ENCODE data around the gene PIR.

PIR gene

GRCh38 chrX:15384304-15384703 is 108.8 kb downstream of the PIR start, which contains the start of gene VEGFD:
Gene VEGFD (minus strand): TSS chrX:15384413. CDS start chrX:15383946, 467 bp downstream.
- H3K36me3 Mint-ChIP-seq, result no peaks in the 10 kb centered on the region
- no peak for ATAC-seq (replicated peaks)
- no peaks in the 10 kb centered on the region for H3K4me1 Mint-ChIP-seq
- no peak within 1 kb of the TSS for H3K4me3 Mint-ChIP-seq
- no peak within 1 kb of the TSS for H3K27ac Mint-ChIP-seq
- H3K9me3 Mint-ChIP-seq, result no peaks in the 10 kb centered on the region
- peaks cover 0 to 27% of the 10 kb centered on the region in 2 donors for H3K27me3 Mint-ChIP-seq
- no peak for DNase-seq

DNA sequence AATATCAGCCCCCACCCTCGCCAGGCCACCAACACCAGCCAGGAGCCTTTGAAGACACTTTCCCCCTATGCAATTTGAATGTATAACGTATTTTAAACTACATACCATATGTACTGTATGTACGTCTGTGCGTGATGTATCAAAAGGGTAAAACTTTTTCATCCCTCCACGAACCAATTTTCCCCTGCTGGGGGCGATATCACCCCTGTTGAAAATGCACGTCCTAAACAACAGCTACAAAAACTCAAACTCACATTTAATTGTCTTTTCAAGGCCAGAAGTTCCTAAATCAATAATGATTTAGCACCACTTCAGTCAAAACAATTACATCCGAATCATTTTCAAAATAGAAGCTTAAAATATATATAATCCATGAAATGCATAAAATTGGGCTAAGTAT is 110.3 kb downstream of the PIR start:
- Mint-ChIP-seq H3K27ac (no peak overlapping the region), H3K4me1 (no peaks in the 10 kb centered on the region), H3K36me3 (no peaks in the 10 kb centered on the region), H3K4me3 (no peak overlapping the region), H3K27me3 (peaks cover 0 to 33% of the 10 kb centered on the region in 2 donors), H3K9me3 (no peaks in the 10 kb centered on the region)
- DNase-seq (no peak), ATAC-seq (replicated peaks) (no peak)

- no peaks in the 10 kb centered on the region for H3K9me3 Mint-ChIP-seq
- peaks cover 0 to 41% of the 10 kb centered on the region in 2 donors for H3K27me3 Mint-ChIP-seq
- H3K4me1 Mint-ChIP-seq, result no peaks in the 10 kb centered on the region
- H3K27ac Mint-ChIP-seq, result no peak overlapping the region
- H3K4me3 Mint-ChIP-seq, result no peak overlapping the region
- no peak for ATAC-seq (replicated peaks)
- no peaks in the 10 kb centered on the region for H3K36me3 Mint-ChIP-seq
- no peak for DNase-seq
These were observed 116.2 kb downstream of the PIR start for GRCh38 chrX:15376956-15377355.

GRCh38 chrX:15373976-15374375 is 119.2 kb downstream of the PIR start:
- peaks cover 5 to 33% of the 10 kb centered on the region in 2 donors for H3K27me3 Mint-ChIP-seq
- no peak for ATAC-seq (replicated peaks)
- no peak overlapping the region for H3K4me3 Mint-ChIP-seq
- no peaks in the 10 kb centered on the region for H3K36me3 Mint-ChIP-seq
- no peaks in the 10 kb centered on the region for H3K4me1 Mint-ChIP-seq
- no peak overlapping the region for H3K27ac Mint-ChIP-seq
- H3K9me3 Mint-ChIP-seq, result no peaks in the 10 kb centered on the region
- DNase-seq, result no peak

GRCh38 chrX:15366506-15367352 is 126.4 kb downstream of the PIR start:
- Mint-ChIP-seq H3K27ac (no peak overlapping the region), H3K4me1 (no peaks in the 10 kb centered on the region), H3K4me3 (no peak overlapping the region), H3K27me3 (peaks cover 21 to 31% of the 10 kb centered on the region in 2 donors), H3K9me3 (no peaks in the 10 kb centered on the region), H3K36me3 (no peaks in the 10 kb centered on the region)
- no peak for ATAC-seq (replicated peaks)
- DNase-seq, result no peak

GRCh38 chrX:15359701-15360100 is 133.4 kb downstream of the PIR start:
- no peak overlapping the region for H3K4me3 Mint-ChIP-seq
- H3K9me3 Mint-ChIP-seq, result no peaks in the 10 kb centered on the region
- ATAC-seq (replicated peaks) (no peak), DNase-seq (no peak)
- H3K36me3 Mint-ChIP-seq, result no peaks in the 10 kb centered on the region
- no peaks in the 10 kb centered on the region for H3K4me1 Mint-ChIP-seq
- H3K27ac Mint-ChIP-seq, result no peak overlapping the region
- peaks cover 0 to 14% of the 10 kb centered on the region in 2 donors for H3K27me3 Mint-ChIP-seq

GRCh38 chrX:15358533-15358932 is 134.6 kb downstream of the PIR start:
- H3K9me3 Mint-ChIP-seq, result no peaks in the 10 kb centered on the region
- H3K4me3 Mint-ChIP-seq, result no peak overlapping the region
- H3K27me3 Mint-ChIP-seq, result peaks cover 0 to 10% of the 10 kb centered on the region in 2 donors
- H3K4me1 Mint-ChIP-seq, result no peaks in the 10 kb centered on the region
- DNase-seq, result no peak
- H3K27ac Mint-ChIP-seq, result no peak overlapping the region
- ATAC-seq (replicated peaks), result peak in 1 of 2 donors; percentile 31
- no peaks in the 10 kb centered on the region for H3K36me3 Mint-ChIP-seq

- DNase-seq (no peak), ATAC-seq (replicated peaks) (no peak)
- Mint-ChIP-seq H3K27me3 (peaks cover 0 to 10% of the 10 kb centered on the region in 2 donors), H3K27ac (no peak overlapping the region), H3K36me3 (no peaks in the 10 kb centered on the region), H3K4me1 (no peaks in the 10 kb centered on the region), H3K9me3 (no peaks in the 10 kb centered on the region), H3K4me3 (no peak overlapping the region)
These were observed 136.7 kb downstream of the PIR start for GRCh38 chrX:15356444-15356843.

- Mint-ChIP-seq H3K36me3 (no peaks in the 10 kb centered on the region), H3K4me1 (peaks cover 1 to 9% of the 10 kb centered on the region in 2 donors), H3K27ac (no peak overlapping the region), H3K27me3 (peaks cover 8 to 19% of the 10 kb centered on the region in 2 donors), H3K4me3 (no peak overlapping the region), H3K9me3 (no peaks in the 10 kb centered on the region)
- ATAC-seq (replicated peaks), result peak in 1 of 2 donors; percentile 38
- no peak for DNase-seq
These were observed 142.7 kb downstream of the PIR start for GRCh38 chrX:15350329-15350996.

DNA sequence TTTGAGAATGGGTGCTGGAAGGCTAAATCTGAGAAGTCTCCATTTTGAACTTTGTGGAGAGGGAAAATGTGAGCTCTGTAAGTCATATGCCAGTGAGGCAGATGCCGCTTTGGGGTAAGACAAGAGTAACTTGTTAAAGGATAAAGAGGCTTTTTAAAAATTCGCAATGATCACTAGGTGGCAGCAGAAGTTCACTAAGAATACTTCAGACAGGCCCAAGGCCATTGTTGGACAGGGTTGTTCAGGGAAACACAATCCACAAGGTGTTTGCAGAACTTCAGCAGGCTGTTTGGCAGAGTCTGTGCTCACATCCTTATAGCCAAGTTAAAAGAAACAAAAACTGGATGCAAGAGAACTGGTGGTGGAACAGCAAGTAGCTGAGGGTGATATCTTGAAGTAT is 144.1 kb downstream of the PIR start:
- Mint-ChIP-seq H3K36me3 (no peaks in the 10 kb centered on the region), H3K4me1 (peaks cover 1 to 9% of the 10 kb centered on the region in 2 donors), H3K9me3 (no peaks in the 10 kb centered on the region), H3K27ac (no peak overlapping the region), H3K4me3 (no peak overlapping the region), H3K27me3 (peaks cover 8 to 21% of the 10 kb centered on the region in 2 donors)
- DNase-seq (no peak), ATAC-seq (replicated peaks) (peak; percentile 63 to 78)

- Mint-ChIP-seq H3K4me3 (no peak overlapping the region), H3K9me3 (no peaks in the 10 kb centered on the region), H3K27me3 (peaks cover 12 to 32% of the 10 kb centered on the region in 2 donors), H3K36me3 (no peaks in the 10 kb centered on the region), H3K4me1 (peaks cover 1 to 9% of the 10 kb centered on the region in 2 donors), H3K27ac (no peak overlapping the region)
- ATAC-seq (replicated peaks), result no peak
- no peak for DNase-seq
These were observed 147.2 kb downstream of the PIR start for GRCh38 chrX:15345976-15346375.

- H3K27ac Mint-ChIP-seq, result no peak overlapping the region
- no peak overlapping the region for H3K4me3 Mint-ChIP-seq
- H3K27me3 Mint-ChIP-seq, result peaks cover 16 to 34% of the 10 kb centered on the region in 2 donors
- no peaks in the 10 kb centered on the region for H3K4me1 Mint-ChIP-seq
- H3K36me3 Mint-ChIP-seq, result no peaks in the 10 kb centered on the region
- ATAC-seq (replicated peaks) (no peak), DNase-seq (no peak)
- H3K9me3 Mint-ChIP-seq, result no peaks in the 10 kb centered on the region
These were observed 149.0 kb downstream of the PIR start for GRCh38 chrX:15344106-15344505.

DNA sequence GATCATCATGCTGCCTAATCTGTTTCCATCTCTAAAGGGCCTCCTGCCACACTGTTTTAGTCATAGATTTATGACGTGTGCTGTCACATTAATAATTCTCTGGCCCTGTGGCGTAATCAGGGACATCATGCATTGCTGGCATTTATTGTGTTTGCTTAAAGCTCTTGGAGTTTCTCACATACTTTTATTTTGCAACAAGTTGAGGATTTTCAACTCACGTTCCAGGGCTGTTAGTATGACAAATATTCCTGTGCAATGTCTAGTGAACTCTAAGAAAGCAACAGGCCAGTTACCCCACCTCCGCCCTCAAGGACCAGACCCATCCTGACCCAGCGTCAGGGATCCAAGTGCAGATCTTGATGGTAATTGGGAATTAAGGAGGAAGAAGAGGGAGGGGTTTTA is 150.1 kb downstream of the PIR start:
- H3K4me1 Mint-ChIP-seq, result no peaks in the 10 kb centered on the region
- peaks cover 10 to 29% of the 10 kb centered on the region in 2 donors for H3K27me3 Mint-ChIP-seq
- no peaks in the 10 kb centered on the region for H3K9me3 Mint-ChIP-seq
- ATAC-seq (replicated peaks) (no peak), DNase-seq (no peak)
- no peak overlapping the region for H3K27ac Mint-ChIP-seq
- H3K36me3 Mint-ChIP-seq, result no peaks in the 10 kb centered on the region
- no peak overlapping the region for H3K4me3 Mint-ChIP-seq

GRCh38 chrX:15340867-15341266 is 152.3 kb downstream of the PIR start:
- H3K27ac Mint-ChIP-seq, result no peak overlapping the region
- no peak overlapping the region for H3K4me3 Mint-ChIP-seq
- H3K9me3 Mint-ChIP-seq, result no peaks in the 10 kb centered on the region
- H3K27me3 Mint-ChIP-seq, result peaks cover 8 to 37% of the 10 kb centered on the region in 2 donors
- H3K36me3 Mint-ChIP-seq, result no peaks in the 10 kb centered on the region
- DNase-seq (no peak), ATAC-seq (replicated peaks) (no peak)
- peaks cover 2 to 5% of the 10 kb centered on the region in 2 donors for H3K4me1 Mint-ChIP-seq

DNA sequence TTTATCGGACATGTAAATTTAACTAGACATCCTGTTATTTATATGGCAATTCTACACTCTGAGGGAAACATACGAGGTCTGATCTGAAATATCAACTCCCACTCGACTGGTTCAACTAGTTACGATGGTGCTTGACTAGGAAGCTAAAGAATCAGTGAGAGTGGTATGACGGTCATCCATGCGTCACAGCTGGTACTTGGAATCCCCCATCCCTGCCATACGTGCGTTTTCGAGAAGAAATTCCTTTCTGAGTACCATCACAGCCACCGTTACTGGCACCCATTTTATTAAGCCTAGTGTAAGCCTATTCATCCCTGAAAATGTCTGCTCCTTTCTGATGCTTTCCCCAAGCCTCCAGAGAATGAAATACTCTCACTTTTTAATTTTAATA is 157.1 kb downstream of the PIR start:
- peaks cover 3 to 10% of the 10 kb centered on the region in 2 donors for H3K4me1 Mint-ChIP-seq
- H3K36me3 Mint-ChIP-seq, result peaks cover 0 to 3% of the 10 kb centered on the region in 2 donors
- no peaks in the 10 kb centered on the region for H3K9me3 Mint-ChIP-seq
- peak overlapping the region; percentile 95 to 97 for H3K4me3 Mint-ChIP-seq
- ATAC-seq (replicated peaks) (peak; percentile 25 to 43), DNase-seq (peak; percentile 45)
- peaks cover 5 to 21% of the 10 kb centered on the region in 2 donors for H3K27me3 Mint-ChIP-seq
- H3K27ac Mint-ChIP-seq, result peak overlapping the region; percentile 98
